H9 (cell line): ENCODE results near the gene CCDC88C. TPM values are rescaled to one million over a fixed set of nuclear protein-coding genes. Genes with fewer than 3 reads are reported as not detected.

Experiments
- DNase-seq: peaks from one replicate; pipeline ENCODE4 v3.0.0-alpha.2; 2017
- H2AFZ ChIP-seq: one replicate; pipeline ENCODE4 v1.6.1; 2013; ENCODE audit warnings: mild to moderate bottlenecking, low read length, control low read depth, moderate library complexity
- H2AK5ac ChIP-seq: 2 replicates; pipeline ENCODE4 v1.6.1; 2013; ENCODE audit warnings: low read length, control low read depth, mixed read lengths; ENCODE audit not compliant: insufficient read length
- H2BK120ac ChIP-seq: one replicate; pipeline ENCODE4 v1.6.1; 2013; ENCODE audit warnings: low read depth, mild to moderate bottlenecking, low read length, control low read depth, inconsistent platforms; ENCODE audit not compliant: poor library complexity, severe bottlenecking
- H2BK12ac ChIP-seq: 2 replicates; pipeline ENCODE4 v1.6.1; 2013; ENCODE audit warnings: low read length, control low read depth, mixed read lengths, low read depth; ENCODE audit not compliant: insufficient read length
- H2BK15ac ChIP-seq: 2 replicates; pipeline ENCODE4 v1.6.1; 2013; ENCODE audit warnings: low read depth, low read length, control low read depth
- H2BK20ac ChIP-seq: one replicate; pipeline ENCODE4 v1.6.1; 2013; ENCODE audit warnings: low read depth, mild to moderate bottlenecking, low read length, control low read depth, inconsistent platforms; ENCODE audit not compliant: poor library complexity, severe bottlenecking
- H2BK5ac ChIP-seq: 2 replicates; pipeline ENCODE4 v1.6.1; 2013; ENCODE audit warnings: low read length, control low read depth, mixed read lengths; ENCODE audit not compliant: insufficient read length
- H3K14ac ChIP-seq: 2 replicates; pipeline ENCODE4 v1.6.1; 2013; ENCODE audit warnings: low read length, control low read depth; ENCODE audit not compliant: insufficient read depth
- H3K18ac ChIP-seq: 2 replicates; pipeline ENCODE4 v1.6.1; 2013; ENCODE audit warnings: low read depth, mild to moderate bottlenecking, mixed read lengths, low read length, control low read depth; ENCODE audit not compliant: insufficient read length
- H3K23ac ChIP-seq: 2 replicates; pipeline ENCODE4 v1.6.1; 2013; ENCODE audit warnings: low read length, control low read depth, mixed read lengths, low read depth; ENCODE audit not compliant: insufficient read length
- H3K23me2 ChIP-seq: 2 replicates; pipeline ENCODE4 v1.6.1; 2013; ENCODE audit warnings: low read depth, mild to moderate bottlenecking, mixed read lengths, low read length, control low read depth; ENCODE audit not compliant: insufficient read length, poor library complexity, severe bottlenecking
- H3K27ac ChIP-seq: 2 replicates; pipeline ENCODE4 v1.5.1; 2013; ENCODE audit warnings: low read length, control low read depth, mixed read lengths, low read depth; ENCODE audit not compliant: insufficient read length
- H3K27me3 ChIP-seq: 2 replicates; pipeline ENCODE4 v1.6.1; 2013; ENCODE audit warnings: low read length, control low read depth, inconsistent platforms; ENCODE audit not compliant: insufficient read depth
- H3K4ac ChIP-seq: 2 replicates; pipeline ENCODE4 v1.6.1; 2013; ENCODE audit warnings: low read depth, mild to moderate bottlenecking, control low read depth, inconsistent platforms, low read length, moderate library complexity
- H3K4me1 ChIP-seq: 2 replicates; pipeline ENCODE4 v1.6.1; 2013; ENCODE audit warnings: low read length, control low read depth, inconsistent platforms; ENCODE audit not compliant: insufficient read depth
- H3K4me2 ChIP-seq: 2 replicates; pipeline ENCODE4 v1.6.1; 2013; ENCODE audit warnings: low read length, control low read depth, mixed read lengths; ENCODE audit not compliant: insufficient read length, insufficient read depth
- H3K56ac ChIP-seq: 2 replicates; pipeline ENCODE4 v1.6.1; 2013; ENCODE audit warnings: low read depth, mild to moderate bottlenecking, mixed read lengths, low read length, control low read depth; ENCODE audit not compliant: insufficient read length
- H3K79me1 ChIP-seq: 2 replicates; pipeline ENCODE4 v1.6.1; 2013; ENCODE audit warnings: low read depth, mild to moderate bottlenecking, moderate library complexity, low read length, control low read depth, inconsistent platforms; ENCODE audit not compliant: insufficient read depth, poor library complexity, severe bottlenecking
- H3K79me2 ChIP-seq: 2 replicates; pipeline ENCODE4 v1.6.1; 2013; ENCODE audit warnings: low read length, control low read depth, inconsistent platforms; ENCODE audit not compliant: insufficient read depth
- H3K9ac ChIP-seq: 2 replicates; pipeline ENCODE4 v1.6.1; 2013; ENCODE audit warnings: low read length, control low read depth, mixed read lengths; ENCODE audit not compliant: insufficient read length; ENCODE audit errors: extremely low read depth
- H3K9me3 ChIP-seq: one replicate; pipeline ENCODE4 v1.6.1; 2013; ENCODE audit warnings: low read depth, low read length, inconsistent platforms; ENCODE audit not compliant: control insufficient read depth
- H3T11ph ChIP-seq: one replicate; pipeline ENCODE4 v1.6.1; 2013; ENCODE audit warnings: mild to moderate bottlenecking, low read length, control low read depth, inconsistent platforms
- H4K20me1 ChIP-seq: one replicate; pipeline ENCODE4 v1.6.1; 2013; ENCODE audit not compliant: control insufficient read depth, insufficient read length, insufficient read depth
- H4K5ac ChIP-seq: 2 replicates; pipeline ENCODE4 v1.6.1; 2013; ENCODE audit warnings: low read depth, mild to moderate bottlenecking, mixed read lengths, low read length, control low read depth; ENCODE audit not compliant: insufficient read length
- H4K8ac ChIP-seq: replicated peaks from 2 replicates; pipeline ENCODE4 v1.6.1; 2013; ENCODE audit warnings: low read length, control low read depth, mixed read lengths, low read depth; ENCODE audit not compliant: insufficient read length
- H4K91ac ChIP-seq: 2 replicates; pipeline ENCODE4 v1.6.1; 2013; ENCODE audit warnings: low read depth, mild to moderate bottlenecking, moderate library complexity, mixed read lengths, low read length, control low read depth; ENCODE audit not compliant: insufficient read length
- H3K27ac Mint-ChIP-seq, 3 experiments: 2 replicates in 2 of 3; 3 replicates in 1 of 3; pipeline ENCODE4 v1.8.0; 2020 to 2021; ENCODE audit warnings: mixed read lengths in 3 of 3, mild to moderate bottlenecking in 1 of 3, moderate library complexity in 1 of 3
- H3K27me3 Mint-ChIP-seq: 2 replicates; pipeline ENCODE4 v1.8.0; 2021; ENCODE audit warnings: low read depth, mild to moderate bottlenecking, moderate library complexity, mixed read lengths
- H3K36me3 Mint-ChIP-seq, 3 experiments: 2 replicates in 2 of 3; 3 replicates in 1 of 3; pipeline ENCODE4 v1.8.0; 2020 to 2021; ENCODE audit warnings: low read depth in 3 of 3, mixed read lengths in 3 of 3; ENCODE audit not compliant: insufficient read depth in 1 of 3
- H3K4me1 Mint-ChIP-seq, 2 experiments: 2 replicates each; pipeline ENCODE4 v1.8.0; 2020; ENCODE audit warnings: mixed read lengths in 2 of 2
- H3K4me3 Mint-ChIP-seq, 2 experiments: 2 replicates in 1 of 2; 3 replicates in 1 of 2; pipeline ENCODE4 v1.8.0; 2020 to 2021; ENCODE audit warnings: mild to moderate bottlenecking in 2 of 2, mixed read lengths in 2 of 2, moderate library complexity in 1 of 2
- H3K9me3 Mint-ChIP-seq, 2 experiments: 2 replicates in 1 of 2; 3 replicates in 1 of 2; pipeline ENCODE4 v1.8.0; 2020; ENCODE audit warnings: mild to moderate bottlenecking in 2 of 2, mixed read lengths in 2 of 2, moderate library complexity in 1 of 2
- WGBS: extraction: QIAGEN DNeasy Blood & Tissue Kit; methylation state at CpG from one replicate; pipeline ENCODE4 v1.1.7; 2013; ENCODE audit warnings: missing lambda C conversion rate, low lambda C conversion rate, mixed read lengths; ENCODE audit not compliant: insufficient read length; ENCODE audit errors: extremely low coverage; 5-methylcytosine and 5-hydroxymethylcytosine counted together
- total RNA-seq: library from RNA; stranded (reverse); gene quantifications from 2 replicates; pipeline ENCODE4 v1.2.1, GENCODE V29; 2021
- TF ChIP-seq, protein P1 (sequence below): fragments of 200-600 bp; sonication (generic); conservative IDR thresholded peaks from 3 replicates; pipeline ENCODE4 v1.8.0; 2021; ENCODE audit warnings: antibody characterized with exemption, mild to moderate bottlenecking

Gene CCDC88C
- total RNA-seq, 1 experiment from 2014 or later = 52.4 TPM

DNA sequence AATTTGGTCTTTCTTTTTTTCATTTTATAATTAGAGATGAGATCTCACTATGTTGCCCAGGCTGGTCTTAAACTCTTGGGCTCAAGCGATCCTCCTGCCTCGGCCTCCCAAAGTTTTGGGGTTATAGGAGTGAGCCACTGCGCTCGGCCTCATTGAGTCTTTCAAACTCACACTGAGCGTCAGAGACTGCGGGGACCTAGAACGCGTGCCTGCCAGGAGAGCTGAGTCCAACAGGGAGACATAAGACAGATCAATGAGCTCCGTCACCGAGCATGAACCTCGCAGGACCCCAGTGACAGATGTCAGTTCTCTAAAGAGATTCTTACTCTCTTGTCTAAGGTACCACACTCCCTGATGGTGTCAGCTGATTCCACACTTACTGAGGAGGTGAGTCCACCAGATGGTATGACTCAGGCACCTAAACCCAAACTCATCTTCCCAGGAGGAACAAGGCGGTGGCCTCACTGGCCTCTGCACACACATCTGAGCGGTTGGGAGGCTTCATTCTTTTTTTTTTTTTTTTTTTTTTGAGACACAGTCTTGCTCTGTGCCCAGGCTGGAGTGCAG lies 58.9 kb downstream of the CCDC88C start:
- Histone ChIP-seq H3K27me3 (no peaks in the 10 kb centered on the region), H4K8ac (no peak overlapping the region), H3K56ac (no peak overlapping the region), H2BK20ac (no peak overlapping the region), H3K4me1 (no peaks in the 10 kb centered on the region; the same call in 1 of the 2 replicates), H3K23me2 (no peaks in the 10 kb centered on the region), H3K14ac (no peak overlapping the region; the same call in 1 of the 2 replicates), H2AK5ac (no peak overlapping the region), H4K5ac (no peak overlapping the region), H2BK5ac (no peak overlapping the region), H2AFZ (no peak overlapping the region), H3K23ac (no peak overlapping the region), H4K91ac (no peak overlapping the region), H3K27ac (no peak overlapping the region), H3K4me2 (no peak overlapping the region), H3K9ac (no peak overlapping the region), H3K9me3 (no peaks in the 10 kb centered on the region), H2BK120ac (no peak overlapping the region), H3T11ph (no peak overlapping the region), H3K18ac (no peak overlapping the region), H4K20me1 (no peaks in the 10 kb centered on the region), H2BK12ac (no peak overlapping the region), H3K79me1 (peaks cover 2% of the 10 kb centered on the region), H3K4ac (no peak overlapping the region), H3K79me2 (no peaks in the 10 kb centered on the region), H2BK15ac (no peak overlapping the region)
- H3K4me3 Mint-ChIP-seq = no peak overlapping the region
- H3K9me3 Mint-ChIP-seq = no peaks in the 10 kb centered on the region
- DNase-seq = no peak
- no CpG with 5 or more reads among the region's 13 CpGs for WGBS
- no peaks in the 10 kb centered on the region for H3K27me3 Mint-ChIP-seq
- H3K4me1 Mint-ChIP-seq = peaks cover 20 to 21% of the 10 kb centered on the region in 2 experiments
- H3K27ac Mint-ChIP-seq = peak overlapping the region in 1 of 3 experiments; percentile 90; a peak in 2 of 7 replicates
- TF ChIP-seq, protein P1, sequence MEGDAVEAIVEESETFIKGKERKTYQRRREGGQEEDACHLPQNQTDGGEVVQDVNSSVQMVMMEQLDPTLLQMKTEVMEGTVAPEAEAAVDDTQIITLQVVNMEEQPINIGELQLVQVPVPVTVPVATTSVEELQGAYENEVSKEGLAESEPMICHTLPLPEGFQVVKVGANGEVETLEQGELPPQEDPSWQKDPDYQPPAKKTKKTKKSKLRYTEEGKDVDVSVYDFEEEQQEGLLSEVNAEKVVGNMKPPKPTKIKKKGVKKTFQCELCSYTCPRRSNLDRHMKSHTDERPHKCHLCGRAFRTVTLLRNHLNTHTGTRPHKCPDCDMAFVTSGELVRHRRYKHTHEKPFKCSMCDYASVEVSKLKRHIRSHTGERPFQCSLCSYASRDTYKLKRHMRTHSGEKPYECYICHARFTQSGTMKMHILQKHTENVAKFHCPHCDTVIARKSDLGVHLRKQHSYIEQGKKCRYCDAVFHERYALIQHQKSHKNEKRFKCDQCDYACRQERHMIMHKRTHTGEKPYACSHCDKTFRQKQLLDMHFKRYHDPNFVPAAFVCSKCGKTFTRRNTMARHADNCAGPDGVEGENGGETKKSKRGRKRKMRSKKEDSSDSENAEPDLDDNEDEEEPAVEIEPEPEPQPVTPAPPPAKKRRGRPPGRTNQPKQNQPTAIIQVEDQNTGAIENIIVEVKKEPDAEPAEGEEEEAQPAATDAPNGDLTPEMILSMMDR = no peak
- peaks cover 4 to 17% (median 12%) of the 10 kb centered on the region in 3 experiments; a peak in 6 of 7 replicates for H3K36me3 Mint-ChIP-seq
